GM19438 (cell line): ENCODE data around the gene CABLES2.

Experiments
- ATAC-seq: cut with Tn5 transposase; IDR thresholded peaks from one replicate; pipeline ENCODE4 v1.9.1; 2021; ENCODE audit warnings: low read depth; ENCODE audit not compliant: unreplicated experiment

The CABLES2 gene

DNA sequence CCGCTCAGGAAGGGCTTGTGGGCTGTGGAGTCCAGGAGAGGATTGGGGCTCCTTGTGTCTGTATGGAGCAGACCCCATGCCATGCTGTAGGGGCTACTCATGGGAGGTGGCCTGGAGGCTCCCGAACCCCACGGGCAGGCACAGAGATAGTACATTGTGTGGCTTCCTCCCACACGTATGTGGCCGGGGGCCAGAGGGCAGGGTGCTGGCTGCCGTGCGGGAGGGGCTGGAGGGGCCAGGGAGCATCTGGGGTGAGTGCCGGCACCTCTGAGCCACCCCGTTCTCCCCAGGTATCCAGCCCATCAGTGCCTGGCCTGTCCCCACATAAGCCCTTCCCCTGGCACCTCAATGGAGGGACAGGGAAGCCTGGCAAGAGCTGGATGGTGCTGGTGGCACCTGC, 12.7 kb upstream of the CABLES2 start:
- no peak for ATAC-seq

DNA sequence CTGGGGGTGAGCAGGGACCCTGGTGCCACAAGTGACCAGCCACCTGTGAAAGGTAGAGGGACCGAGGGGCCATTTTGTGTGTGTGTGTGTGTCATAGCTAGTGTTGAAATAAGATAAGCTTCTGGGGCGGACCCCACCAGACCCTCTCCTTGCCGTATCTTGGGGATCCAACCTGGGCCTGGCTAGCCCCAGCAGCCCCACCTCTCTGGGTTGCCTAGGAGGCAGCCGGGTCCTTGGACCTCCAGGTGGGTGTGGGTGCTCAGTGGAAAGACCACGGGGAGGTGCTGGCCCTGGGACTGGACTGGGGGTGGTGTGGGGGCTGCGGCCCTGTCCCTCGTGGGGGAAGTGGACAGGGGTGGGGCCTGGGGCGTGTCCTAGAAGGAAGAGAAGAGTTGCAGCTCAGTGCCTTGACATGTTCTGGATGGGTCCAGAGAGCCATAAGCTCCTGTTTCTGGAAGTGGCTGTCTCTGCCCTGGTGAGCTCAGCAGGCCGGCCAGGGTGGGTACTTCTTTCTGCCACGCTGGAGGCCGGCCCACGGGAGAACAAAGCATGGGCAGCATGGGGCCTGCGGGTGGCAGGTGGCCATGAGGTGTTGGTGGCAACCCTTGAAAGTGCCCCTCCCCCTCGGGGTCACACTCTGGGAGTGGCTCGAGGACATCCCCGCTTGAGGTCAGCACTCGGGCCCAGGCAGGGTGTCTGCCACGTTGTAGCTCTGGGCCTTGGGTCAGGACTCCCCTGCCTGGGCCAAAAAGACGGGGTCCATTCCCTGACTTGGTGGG, 11.8 kb upstream of the CABLES2 start:
- ATAC-seq: no peak

DNA sequence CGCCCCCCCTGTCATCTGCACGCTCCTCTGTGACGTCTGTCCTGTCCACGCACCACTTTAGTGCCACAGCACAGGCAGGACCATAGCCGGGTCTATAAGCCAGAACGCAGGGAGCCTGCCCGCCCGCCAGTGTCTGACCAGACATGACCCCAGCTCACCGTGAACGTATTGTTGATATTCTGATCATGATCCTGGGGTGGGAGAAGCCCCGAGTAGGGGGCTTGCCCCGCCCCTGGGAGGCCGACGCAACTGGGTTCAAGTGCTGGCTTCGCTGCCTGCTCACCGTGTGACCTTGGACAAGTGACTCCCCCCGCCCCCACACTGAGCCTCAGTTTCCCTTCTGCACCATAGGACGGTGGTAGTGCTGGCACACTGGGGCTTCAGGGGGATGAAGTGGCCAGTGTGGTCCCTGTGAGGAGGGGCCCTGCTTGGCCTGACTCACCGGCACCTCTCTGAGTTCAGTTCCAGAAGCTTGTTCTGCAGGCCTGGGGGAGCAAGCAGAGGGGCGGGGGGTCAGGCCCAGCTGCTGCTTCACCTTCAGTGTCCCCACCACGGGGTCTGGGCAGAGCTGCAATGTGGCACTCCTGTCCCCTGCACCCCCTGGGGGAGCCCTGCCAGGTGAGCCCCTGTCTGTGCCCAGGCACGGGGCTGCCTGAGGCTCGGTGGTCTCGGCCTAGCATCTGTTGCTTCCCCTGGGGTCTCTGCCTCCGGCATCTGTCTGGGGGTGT, 11.1 kb upstream of the CABLES2 start:
- ATAC-seq: no peak

DNA sequence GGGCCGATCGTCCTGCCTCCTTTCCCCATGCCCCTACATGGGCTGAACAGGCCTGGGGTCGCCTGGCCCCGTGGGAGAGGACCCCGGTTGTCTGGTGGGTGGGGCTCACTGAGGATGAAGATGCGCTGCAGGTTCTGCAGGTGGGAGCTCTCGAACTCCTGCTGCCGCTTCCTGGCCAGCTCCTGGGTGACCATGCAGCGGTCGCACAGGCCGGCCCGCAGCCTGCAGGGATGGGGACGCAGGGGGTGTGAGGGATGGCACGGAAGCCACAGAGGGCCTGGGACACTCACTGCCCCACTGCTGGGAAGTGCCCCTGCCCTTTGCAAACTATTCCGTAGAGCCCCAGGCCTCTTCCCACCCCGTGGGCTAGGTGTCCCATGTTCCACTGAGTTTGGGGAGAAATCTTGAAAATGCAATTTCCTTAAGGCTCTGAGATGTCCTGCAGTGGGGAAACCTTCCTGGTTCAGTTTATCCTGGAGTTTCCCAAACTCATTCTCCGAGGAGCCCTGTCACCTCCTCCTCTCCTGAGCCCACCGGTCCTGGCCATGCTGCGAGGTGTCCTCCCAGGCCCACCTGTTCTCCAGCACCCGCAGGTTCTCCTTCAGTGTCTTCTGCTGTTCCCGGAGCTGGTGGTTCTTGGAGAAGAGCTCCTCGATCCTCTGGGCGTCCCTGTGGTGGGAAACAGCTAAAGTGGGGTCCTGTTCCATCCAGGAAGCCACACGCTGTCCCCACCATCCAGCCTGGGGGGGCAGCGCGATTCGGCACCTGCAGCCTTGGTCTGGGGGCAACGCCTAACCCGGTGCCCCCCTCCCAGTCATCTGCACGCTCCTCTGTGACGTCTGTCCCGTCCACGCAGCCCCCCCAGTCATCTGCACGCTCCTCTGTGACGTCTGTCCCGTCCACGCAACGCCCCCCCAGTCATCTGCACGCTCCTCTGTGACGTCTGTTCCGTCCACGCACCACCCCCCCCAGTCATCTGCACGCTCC, 9.9 kb upstream of the CABLES2 start:
- no peak for ATAC-seq

DNA sequence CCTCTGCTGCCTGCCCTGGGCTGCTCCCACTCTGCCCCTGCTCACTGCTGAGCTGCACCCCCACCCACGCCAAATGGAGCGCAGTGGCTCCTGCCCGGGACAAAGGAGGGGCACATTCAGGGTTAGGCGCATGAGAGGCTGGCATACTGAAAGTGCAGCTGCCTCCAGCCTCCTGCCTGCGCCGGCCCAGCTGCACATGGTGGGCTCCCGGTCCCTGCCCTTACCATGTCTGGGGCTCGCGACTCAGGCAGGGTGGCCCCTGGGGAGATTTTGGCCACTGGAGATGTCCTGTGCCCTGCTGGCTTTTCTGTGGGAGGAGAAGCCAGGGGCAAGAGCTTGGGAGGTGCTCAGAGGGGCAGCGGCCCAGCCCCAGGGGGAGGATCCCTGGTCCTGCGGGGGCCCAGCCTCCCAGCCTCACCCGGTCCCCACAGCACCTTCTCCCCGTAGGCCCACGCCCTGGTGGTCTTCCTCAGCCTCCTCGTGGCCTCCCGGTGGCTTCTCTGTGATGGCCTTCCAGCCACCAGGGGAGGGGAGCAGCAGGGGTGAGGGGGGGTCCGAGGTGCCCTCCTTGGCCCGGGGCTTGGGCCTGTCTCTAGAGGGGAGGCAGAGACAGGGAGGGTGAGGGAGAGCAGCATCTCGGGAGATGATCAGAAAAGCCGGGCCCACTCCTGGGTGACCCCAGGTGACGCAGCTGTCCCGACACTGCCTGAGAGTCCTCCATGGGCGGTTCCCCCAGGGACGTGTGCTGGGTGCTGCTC, 8.4 kb upstream of the CABLES2 start:
- ATAC-seq: no peak

DNA sequence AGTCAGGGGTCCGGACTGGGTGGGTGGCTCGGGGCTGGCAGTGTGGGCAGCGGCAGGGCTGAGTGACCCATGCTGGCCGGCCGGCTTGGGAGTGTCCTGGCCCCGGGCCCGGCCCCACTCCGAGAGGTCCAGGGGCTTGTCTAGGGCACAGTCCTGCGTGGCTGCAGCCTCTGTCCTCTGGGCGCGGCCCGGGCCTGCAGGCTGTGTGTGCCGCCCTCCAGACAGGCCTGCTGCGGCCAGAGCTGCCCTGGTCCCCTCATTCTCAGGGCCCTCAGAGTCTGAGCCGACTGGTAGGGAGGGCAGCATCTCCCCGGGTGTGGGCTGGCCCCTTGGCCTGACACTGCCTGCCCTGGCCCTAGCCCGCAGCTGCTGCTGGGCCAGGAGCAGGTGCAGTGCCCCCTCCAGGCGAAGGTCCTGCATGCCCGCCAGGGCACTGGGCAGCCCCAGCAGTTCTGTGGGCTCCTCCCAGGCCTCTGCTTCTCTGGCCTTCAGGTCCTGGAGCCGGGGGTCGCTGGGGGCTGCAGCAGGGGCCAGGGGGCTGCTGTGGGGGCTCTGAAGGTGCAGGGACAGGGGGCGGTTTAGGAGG, 6.9 kb upstream of the CABLES2 start:
- no peak for ATAC-seq

DNA sequence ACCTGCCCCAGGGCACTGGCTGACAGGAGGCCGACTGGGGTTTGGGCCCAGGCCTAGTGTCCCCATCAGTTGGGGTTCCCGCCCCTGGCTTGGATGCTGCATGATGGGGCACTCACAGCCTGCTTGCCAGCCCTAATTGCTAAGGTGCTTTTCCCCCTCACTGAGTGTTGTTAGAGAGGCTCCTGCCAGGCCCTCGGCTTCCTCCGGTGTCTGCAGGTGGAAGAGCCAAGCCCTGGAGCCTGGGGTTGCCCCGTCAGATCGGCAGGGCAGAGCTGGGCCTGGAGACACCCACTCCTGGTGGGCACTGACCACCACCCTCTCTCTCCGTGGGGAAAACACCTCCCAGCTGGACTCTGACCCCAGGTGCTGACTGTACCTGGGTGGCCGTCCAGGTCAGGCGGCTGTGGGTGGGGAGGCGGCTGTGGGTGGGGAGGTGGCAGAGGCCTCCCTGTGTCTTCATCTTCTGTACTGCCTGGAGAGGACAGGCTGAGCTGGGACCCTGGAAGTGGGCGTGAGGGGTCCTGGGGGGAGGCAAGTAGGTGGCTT, 6.0 kb upstream of the CABLES2 start:
- ATAC-seq: no peak

DNA sequence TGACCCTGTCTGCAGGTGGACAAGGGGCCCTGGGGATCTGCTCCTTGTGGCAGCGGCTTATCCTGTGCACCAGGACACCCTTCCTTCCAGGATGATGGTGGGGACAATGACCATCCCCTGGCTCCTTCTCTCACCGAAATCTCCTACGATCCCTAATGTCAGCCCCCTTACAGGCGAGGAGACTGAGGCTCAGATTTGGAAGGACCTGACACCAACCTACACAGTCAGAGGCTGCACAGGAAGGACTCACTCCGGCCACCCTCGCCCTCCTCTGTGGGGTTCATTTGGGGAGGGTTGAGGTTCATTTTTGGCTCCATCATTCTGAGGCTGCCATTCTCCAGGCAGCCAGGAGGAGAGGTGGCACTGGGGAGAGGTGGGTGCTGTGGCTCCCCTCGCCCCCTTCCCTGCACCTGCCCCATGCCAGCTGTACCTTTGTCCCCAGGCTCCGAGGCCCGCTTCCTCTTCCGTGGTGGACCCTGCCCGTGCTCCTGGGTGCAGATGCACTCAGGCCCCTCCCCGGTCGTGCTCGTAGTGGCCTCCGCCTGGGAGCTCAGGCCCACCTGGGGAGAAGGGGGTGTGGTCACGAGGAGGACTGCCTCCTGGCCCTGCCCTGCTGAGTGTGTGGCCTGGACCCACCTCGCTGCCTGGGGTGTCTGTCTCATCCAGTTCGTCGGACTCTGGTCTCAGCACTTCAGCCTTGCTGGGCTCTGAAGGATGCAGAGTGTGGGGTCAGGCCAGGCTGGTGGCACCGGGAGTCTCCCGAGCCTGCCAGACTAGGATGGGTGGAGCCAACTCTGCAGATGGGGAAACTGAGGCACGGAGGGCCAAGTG, 5.3 kb upstream of the CABLES2 start:
- no peak for ATAC-seq

DNA sequence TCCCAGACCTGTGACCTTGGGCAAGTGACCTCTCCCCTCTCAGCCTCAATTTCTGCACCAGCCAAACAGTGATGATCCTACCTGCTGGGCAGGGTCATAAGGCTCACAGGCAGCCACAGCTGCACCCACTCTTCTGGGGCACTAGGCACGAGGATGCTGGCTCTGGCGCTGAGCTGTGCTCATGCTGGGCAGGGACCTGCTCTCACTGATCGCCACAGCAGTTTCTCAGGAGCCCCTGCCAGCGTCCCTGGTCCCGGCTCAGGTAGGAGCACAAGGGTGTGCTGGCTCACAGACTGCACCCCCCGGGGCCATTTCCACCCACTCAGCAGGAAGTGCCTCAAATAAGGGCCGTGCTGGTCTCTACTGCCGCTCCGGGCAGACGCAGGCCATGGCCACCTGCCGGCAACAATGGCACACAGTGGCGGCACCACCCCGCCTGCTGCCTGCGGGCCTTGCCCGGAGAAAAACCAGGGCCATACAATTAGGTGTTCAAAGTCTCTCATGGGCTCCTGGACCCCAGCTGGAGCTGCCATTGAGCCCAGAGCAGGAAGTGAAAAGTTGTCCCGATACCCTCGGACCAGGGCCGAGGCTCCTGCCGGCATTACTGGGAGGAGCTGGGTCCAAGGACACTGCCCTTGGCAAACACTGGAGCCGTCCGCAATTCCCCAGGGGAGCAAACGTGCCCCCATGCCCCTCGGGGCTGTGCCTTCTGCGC, 4.6 kb upstream of the CABLES2 start:
- no peak for ATAC-seq

DNA sequence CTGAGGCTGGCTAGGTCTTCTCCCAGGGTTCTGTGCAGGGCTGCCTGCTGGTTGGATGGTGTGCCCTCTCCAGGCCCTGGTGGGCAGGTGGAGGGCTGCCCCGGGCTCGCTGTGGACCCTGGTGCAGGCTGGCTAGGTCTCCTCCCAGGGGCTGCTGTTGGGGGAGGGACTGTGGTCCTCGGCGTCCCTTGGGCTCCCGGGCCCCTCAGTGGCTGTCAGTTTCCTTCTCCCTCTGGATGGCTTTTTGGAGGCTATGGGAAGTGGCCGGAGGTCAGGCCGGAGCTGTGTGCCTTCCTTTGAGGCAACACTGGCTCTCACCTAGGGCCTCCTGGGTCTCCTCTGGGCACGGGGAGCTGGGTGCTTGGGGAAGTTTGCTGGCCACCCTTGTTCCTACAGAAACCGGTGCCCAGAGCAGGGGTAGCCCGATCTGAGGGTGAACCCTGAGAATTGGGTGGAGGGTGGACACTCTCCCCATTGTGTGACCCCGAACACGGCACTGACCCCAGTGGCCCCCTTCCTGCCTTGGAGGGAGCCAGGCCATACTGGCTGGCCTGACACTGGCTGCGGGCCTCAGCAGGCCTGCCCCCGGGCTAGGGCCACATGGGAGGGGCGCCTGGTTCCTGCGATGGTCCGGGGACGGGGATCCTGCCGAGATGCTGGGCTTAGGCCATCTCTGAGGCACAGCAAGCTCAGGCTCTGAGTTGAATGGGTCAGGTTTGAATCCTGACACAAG, 3.8 kb upstream of the CABLES2 start:
- ATAC-seq: no peak

DNA sequence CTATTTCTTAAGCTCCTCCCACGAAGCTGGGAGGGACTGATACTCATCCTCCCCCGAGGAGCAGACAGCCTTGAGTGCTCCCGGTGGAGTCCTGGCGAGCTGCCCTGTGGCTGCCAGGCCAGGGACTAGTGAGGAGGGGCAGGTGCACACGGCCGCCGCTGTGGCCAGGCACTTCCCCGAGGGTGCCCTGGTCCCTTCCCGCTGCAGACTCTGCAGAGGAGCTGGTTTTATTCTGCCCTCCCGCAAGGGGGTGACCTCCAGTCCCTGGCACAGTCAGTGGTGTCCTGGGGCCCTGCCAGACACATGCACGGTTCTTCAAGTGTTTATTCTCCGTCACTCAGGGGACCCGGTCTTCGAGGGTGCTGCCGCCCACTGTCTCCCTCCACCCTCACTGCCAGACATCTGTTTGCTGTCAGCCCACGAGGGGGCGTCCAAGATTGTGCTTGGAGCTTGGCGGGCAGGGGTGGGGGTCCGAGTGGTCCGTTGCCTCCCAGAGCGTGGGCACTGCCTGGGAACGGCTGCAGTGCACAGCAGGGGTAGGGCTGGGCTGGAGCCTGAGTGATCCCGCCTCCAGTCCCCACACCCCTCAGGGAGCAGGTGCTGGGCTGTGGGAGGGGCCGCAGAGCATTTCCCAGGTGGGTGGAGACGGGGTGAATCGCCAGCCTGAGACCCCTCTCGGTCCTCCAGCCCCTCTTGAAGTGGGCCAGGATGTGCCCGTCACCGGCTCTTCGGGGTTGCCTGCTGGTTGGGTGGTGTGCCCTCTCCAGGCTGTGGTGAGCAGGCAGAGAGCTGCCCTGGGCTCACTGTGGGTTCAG, 3.1 kb upstream of the CABLES2 start:
- no peak for ATAC-seq

DNA sequence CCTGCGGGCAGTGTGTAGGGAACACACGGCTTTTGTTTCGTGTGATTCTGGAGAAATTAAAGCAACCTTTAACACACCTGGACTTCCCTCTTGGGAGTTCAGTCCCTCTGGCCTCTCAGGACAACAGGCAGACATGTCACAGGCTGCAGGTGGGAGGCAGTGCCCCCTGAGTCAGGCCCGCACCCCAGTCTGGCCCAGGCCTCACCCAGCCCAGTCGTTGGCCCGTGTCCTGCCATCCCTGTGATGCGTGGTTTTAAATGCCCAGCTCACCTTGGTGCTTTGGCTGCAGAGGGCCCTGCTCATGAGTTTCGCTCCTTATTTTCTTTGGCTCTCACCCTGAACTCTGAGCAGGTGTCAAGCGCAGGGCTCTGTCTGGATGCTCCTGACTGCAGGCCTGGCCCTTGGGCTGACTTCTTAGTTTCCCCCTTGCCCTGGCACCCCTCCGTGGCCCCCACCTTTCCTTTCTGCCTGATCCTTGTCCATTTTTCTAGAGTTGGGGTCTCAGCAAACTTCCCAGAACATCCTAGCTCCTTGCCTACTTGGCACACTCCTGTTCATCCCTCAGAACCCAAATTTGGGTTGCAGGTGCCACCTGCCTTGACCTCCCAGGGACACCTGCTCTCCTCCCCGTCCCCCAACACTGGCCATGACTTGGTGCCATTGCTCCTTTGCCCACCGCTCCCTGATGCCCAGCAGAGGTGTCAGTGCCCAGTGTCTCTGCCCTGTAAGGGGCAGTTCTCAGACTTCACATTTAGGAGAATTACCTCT, 2.2 kb upstream of the CABLES2 start:
- ATAC-seq: no peak

DNA sequence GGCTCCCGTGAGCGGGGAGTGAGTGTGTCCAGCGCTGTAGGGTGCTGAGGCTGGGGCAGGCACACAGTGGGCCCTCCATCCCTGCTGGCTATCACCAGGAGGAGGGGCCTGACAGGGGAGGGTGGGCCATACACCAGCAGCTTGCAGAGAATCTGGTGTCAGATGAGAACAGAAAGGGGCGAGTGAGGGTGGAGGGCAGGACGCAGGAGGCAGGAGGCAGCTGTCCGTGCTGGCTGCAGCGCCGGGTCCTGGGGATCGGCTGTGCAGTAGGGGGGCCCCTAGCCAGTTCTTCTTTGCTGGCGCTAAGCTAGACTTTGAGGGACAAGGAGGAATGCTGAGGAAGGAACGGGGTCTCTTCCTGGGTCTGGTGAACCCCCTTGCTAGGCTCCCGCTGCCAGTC, 1.6 kb upstream of the CABLES2 start:
- ATAC-seq: no peak

DNA sequence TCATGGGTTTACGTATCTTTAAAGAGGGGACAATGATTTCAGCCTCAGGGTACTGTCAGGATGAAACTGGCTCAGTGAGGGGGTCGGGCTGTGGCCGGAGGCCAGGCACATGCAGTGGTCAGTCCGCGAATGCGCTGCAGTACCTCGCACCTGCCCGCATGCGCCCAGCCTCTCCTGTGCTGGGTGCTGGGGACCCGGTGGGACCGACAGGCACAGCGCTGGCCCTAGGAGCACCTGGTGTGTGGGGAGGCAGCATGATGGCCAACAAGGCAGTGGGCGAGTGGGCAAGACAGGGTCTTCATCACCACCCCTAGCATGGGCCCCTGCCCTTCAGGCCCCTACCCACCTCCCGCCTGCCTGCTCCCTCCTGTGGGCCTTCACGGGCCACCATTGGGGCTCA, 970 bp upstream of the CABLES2 start:
- ATAC-seq: no peak

DNA sequence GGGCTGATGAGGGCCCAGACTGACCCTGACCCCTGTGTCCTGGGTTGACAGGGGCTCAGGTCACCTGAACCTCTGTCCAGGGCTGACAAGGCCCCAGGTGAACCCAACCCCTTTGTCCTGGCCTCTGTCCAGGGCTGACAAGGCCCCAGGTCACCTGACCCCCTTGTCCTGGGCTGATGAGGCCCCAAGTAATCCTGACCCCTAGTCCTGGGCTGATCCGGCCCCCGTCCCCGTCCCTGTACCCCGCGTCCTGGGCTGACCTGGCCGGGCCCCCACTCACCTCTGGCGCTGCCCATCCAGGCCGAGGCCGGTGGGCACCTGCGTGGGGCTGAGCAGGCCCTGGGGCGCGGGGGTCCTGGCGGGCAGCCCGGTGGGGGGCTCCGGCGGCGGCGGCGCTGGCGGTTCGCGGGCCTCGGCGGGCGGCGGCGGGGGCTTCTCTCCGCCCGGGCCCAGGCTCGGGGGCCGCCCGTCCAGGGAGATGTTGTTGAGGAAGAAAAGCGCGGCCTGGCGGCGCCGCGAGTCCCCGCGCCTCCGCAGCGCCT, 379 bp downstream of the CABLES2 start:
- ATAC-seq: no peak
